ENCODE measurements around the gene HEBP1. TPM values are rescaled to one million over a fixed set of nuclear protein-coding genes. Genes with fewer than 3 reads are reported as not detected.

Gene HEBP1
- total RNA-seq, 1 experiment from 2014 or later, result 19.3 TPM

- in situ Hi-C loops (cut with HindIII; ENCODE audit: low pct_unique_long_range_greater_than_20kb, low sequenced_read_pairs) (no loop called here), intact Hi-C loops (cut with micrococcal nuclease; ENCODE audit: unreplicated experiment) (no loop called here)
- Histone ChIP-seq H3K27me3 (ENCODE audit: control insufficient read depth, insufficient read depth, low read length) (no peaks in the 10 kb centered on the region), H3K9me3 (ENCODE audit: control insufficient read depth, insufficient read depth, low read depth, low read length) (no peaks in the 10 kb centered on the region), H3K27ac (ENCODE audit: low read length) (no peak overlapping the region), H3K36me3 (ENCODE audit: control insufficient read depth, insufficient read depth, low read length) (no peaks in the 10 kb centered on the region), H3K4me1 (ENCODE audit: control insufficient read depth, insufficient read depth, low read length) (no peaks in the 10 kb centered on the region; the same call in none of the 2 replicates), H3K4me3 (ENCODE audit: low read depth in 2 of 2, low read length in 2 of 2) (no peak overlapping the region)
- no peak for DNase-seq (ENCODE audit: low read depth, low spot score)
- POLR2A ChIA-PET, result no interaction called here
- TF ChIP-seq, protein P1, sequence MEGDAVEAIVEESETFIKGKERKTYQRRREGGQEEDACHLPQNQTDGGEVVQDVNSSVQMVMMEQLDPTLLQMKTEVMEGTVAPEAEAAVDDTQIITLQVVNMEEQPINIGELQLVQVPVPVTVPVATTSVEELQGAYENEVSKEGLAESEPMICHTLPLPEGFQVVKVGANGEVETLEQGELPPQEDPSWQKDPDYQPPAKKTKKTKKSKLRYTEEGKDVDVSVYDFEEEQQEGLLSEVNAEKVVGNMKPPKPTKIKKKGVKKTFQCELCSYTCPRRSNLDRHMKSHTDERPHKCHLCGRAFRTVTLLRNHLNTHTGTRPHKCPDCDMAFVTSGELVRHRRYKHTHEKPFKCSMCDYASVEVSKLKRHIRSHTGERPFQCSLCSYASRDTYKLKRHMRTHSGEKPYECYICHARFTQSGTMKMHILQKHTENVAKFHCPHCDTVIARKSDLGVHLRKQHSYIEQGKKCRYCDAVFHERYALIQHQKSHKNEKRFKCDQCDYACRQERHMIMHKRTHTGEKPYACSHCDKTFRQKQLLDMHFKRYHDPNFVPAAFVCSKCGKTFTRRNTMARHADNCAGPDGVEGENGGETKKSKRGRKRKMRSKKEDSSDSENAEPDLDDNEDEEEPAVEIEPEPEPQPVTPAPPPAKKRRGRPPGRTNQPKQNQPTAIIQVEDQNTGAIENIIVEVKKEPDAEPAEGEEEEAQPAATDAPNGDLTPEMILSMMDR (IDR thresholded peaks at IDR 0.05), result no peak
- no peak for TF ChIP-seq REST (IDR thresholded peaks at IDR 0.05; ENCODE audit: insufficient read depth in 1 of 2, low read depth in 2 of 2, low read length in 1 of 2)
- TF ChIP-seq SIN3A (IDR thresholded peaks at IDR 0.05; ENCODE audit: borderline replicate concordance, insufficient read depth, low read depth, low read length), result no peak
- no peak for TF ChIP-seq POLR2AphosphoS5 (IDR thresholded peaks at IDR 0.05; ENCODE audit: low read depth, low read length)
- no peak for TF ChIP-seq TCF7L2 (IDR thresholded peaks at IDR 0.05; ENCODE audit: low read depth, low read length)
- TSS peak; percentile 58 for BruUV-seq (replicated peaks)
- CTCF ChIA-PET, result no interaction called here
- no peak for ATAC-seq
These were observed 1.8 kb downstream of the HEBP1 start for GRCh38 chr12:12998248-12998647.

- POLR2A ChIA-PET, result no interaction called here
- CTCF ChIA-PET, result no interaction called here
- no peaks in the 10 kb centered on the region for H3K36me3 ChIP-seq (ENCODE audit: control insufficient read depth, insufficient read depth, low read length)
- no peak overlapping the region for H3K27ac ChIP-seq (ENCODE audit: low read length)
- no TSS peak for BruUV-seq (replicated peaks)
- no peak for DNase-seq (ENCODE audit: low read depth, low spot score)
- in situ Hi-C loops (cut with HindIII; ENCODE audit: low pct_unique_long_range_greater_than_20kb, low sequenced_read_pairs), result no loop called here
- no peaks in the 10 kb centered on the region; the same call in none of the 2 replicates for H3K4me1 ChIP-seq (ENCODE audit: control insufficient read depth, insufficient read depth, low read length)
- intact Hi-C loops (cut with micrococcal nuclease; ENCODE audit: unreplicated experiment), result no loop called here
- TF ChIP-seq REST (IDR thresholded peaks at IDR 0.05; ENCODE audit: insufficient read depth in 1 of 2, low read depth in 2 of 2, low read length in 1 of 2) (no peak), TCF7L2 (IDR thresholded peaks at IDR 0.05; ENCODE audit: low read depth, low read length) (no peak), POLR2AphosphoS5 (IDR thresholded peaks at IDR 0.05; ENCODE audit: low read depth, low read length) (no peak), SIN3A (IDR thresholded peaks at IDR 0.05; ENCODE audit: borderline replicate concordance, insufficient read depth, low read depth, low read length) (no peak)
- TF ChIP-seq, protein P1 (IDR thresholded peaks at IDR 0.05), result no peak
- no peaks in the 10 kb centered on the region for H3K27me3 ChIP-seq (ENCODE audit: control insufficient read depth, insufficient read depth, low read length)
- no peak for ATAC-seq
- H3K4me3 ChIP-seq (ENCODE audit: low read depth in 2 of 2, low read length in 2 of 2), result no peak overlapping the region
- H3K9me3 ChIP-seq (ENCODE audit: control insufficient read depth, insufficient read depth, low read depth, low read length), result no peaks in the 10 kb centered on the region
These were observed 2.3 kb downstream of the HEBP1 start for GRCh38 chr12:12997734-12998133.
